HFFc6 (cell line): ENCODE data around the gene CFAP107. TPM values are rescaled to one million over a fixed set of nuclear protein-coding genes. Genes with fewer than 3 reads are reported as not detected.

ENCODE experiments used
- DNase-seq: peaks from one replicate; pipeline ENCODE4 v3.0.0-alpha.2; 2018
- H3K27ac Mint-ChIP-seq: 2 replicates; pipeline ENCODE4 v1.8.0; 2020; ENCODE audit warnings: mild to moderate bottlenecking, mixed read lengths
- H3K27me3 Mint-ChIP-seq: 2 replicates; pipeline ENCODE4 v1.8.0; 2021; ENCODE audit warnings: mild to moderate bottlenecking, moderate library complexity, mixed read lengths; ENCODE audit not compliant: insufficient read depth
- H3K36me3 Mint-ChIP-seq: 2 replicates; pipeline ENCODE4 v1.8.0; 2021; ENCODE audit warnings: low read depth, mixed read lengths
- H3K4me1 Mint-ChIP-seq: 2 replicates; pipeline ENCODE4 v1.8.0; 2020; ENCODE audit warnings: low read depth, mixed read lengths
- H3K4me3 Mint-ChIP-seq: 2 replicates; pipeline ENCODE4 v1.8.0; 2020; ENCODE audit warnings: mild to moderate bottlenecking, moderate library complexity, mixed read lengths
- H3K9me3 Mint-ChIP-seq: 2 replicates; pipeline ENCODE4 v1.8.0; 2020; ENCODE audit warnings: mild to moderate bottlenecking, mixed read lengths
- CTCF ChIP-seq: fragments of 200-600 bp; sonication (generic); IDR thresholded peaks from 2 replicates; pipeline ENCODE4 v1.5.0; 2021; ENCODE audit warnings: antibody characterized with exemption, mild to moderate bottlenecking
- total RNA-seq, 6 experiments: library from RNA; stranded (reverse); fragmentation: NEBNext Ultra II Directional; extraction: Animal tissue kit (Norgen Biotek cat#: 25700); gene quantifications; 2 replicates in 1 of 6; 3 replicates in 5 of 6; pipeline ENCODE4 v1.2.3, GENCODE V29; 2021

The CFAP107 gene
- total RNA-seq, 6 experiments from 2014 or later, result not detected

- Mint-ChIP-seq H3K4me3 (no peak overlapping the region), H3K27ac (no peak overlapping the region), H3K27me3 (no peaks in the 10 kb centered on the region), H3K36me3 (no peaks in the 10 kb centered on the region), H3K4me1 (no peaks in the 10 kb centered on the region), H3K9me3 (peaks cover 10% of the 10 kb centered on the region)
- no peak for DNase-seq
- TF ChIP-seq CTCF, result no peak
Measured at GRCh38 chr1:12708396-12709090, 37.5 kb upstream of the CFAP107 start.

GRCh38 chr1:12709091-12709491, 36.9 kb upstream of the CFAP107 start:
- Mint-ChIP-seq H3K9me3 (peaks cover 7% of the 10 kb centered on the region), H3K36me3 (no peaks in the 10 kb centered on the region), H3K4me3 (no peak overlapping the region), H3K27me3 (0 out of 2 replicates have a peak, but pooled peaks cover 1% of the 10 kb centered on the region), H3K27ac (no peak overlapping the region), H3K4me1 (no peaks in the 10 kb centered on the region)
- no peak for DNase-seq
- no peak for TF ChIP-seq CTCF

- Mint-ChIP-seq H3K4me1 (no peaks in the 10 kb centered on the region), H3K27ac (no peak overlapping the region), H3K9me3 (peaks cover 4% of the 10 kb centered on the region; the same call in 1 of the 2 replicates), H3K27me3 (peaks cover 3% of the 10 kb centered on the region; the same call in 1 of the 2 replicates), H3K4me3 (no peak overlapping the region), H3K36me3 (no peaks in the 10 kb centered on the region)
- no peak for TF ChIP-seq CTCF
- DNase-seq, result no peak
Measured at GRCh38 chr1:12709696-12710095, 36.3 kb upstream of the CFAP107 start.

- Mint-ChIP-seq H3K36me3 (no peaks in the 10 kb centered on the region), H3K9me3 (no peaks in the 10 kb centered on the region), H3K4me1 (no peaks in the 10 kb centered on the region), H3K4me3 (no peak overlapping the region), H3K27me3 (peaks cover 3% of the 10 kb centered on the region; the same call in 1 of the 2 replicates), H3K27ac (no peak overlapping the region)
- no peak for DNase-seq
- TF ChIP-seq CTCF, result no peak
Measured at GRCh38 chr1:12711536-12711935, 34.5 kb upstream of the CFAP107 start.

- H3K9me3 Mint-ChIP-seq, result no peaks in the 10 kb centered on the region
- H3K27me3 Mint-ChIP-seq, result peaks cover 3% of the 10 kb centered on the region; the same call in 1 of the 2 replicates
- H3K36me3 Mint-ChIP-seq, result no peaks in the 10 kb centered on the region
- H3K4me1 Mint-ChIP-seq, result no peaks in the 10 kb centered on the region
- no peak for TF ChIP-seq CTCF
- H3K4me3 Mint-ChIP-seq, result no peak overlapping the region
- no peak for DNase-seq
- no peak overlapping the region for H3K27ac Mint-ChIP-seq
Measured at GRCh38 chr1:12712076-12712475, 33.9 kb upstream of the CFAP107 start.
